ENCODE results near the gene BBS9. TPM values are rescaled to one million over a fixed set of nuclear protein-coding genes. Genes with fewer than 3 reads are reported as not detected.

Gene BBS9
- total RNA-seq, 1 donor from 2014 or later, result 22.6 TPM

DNA sequence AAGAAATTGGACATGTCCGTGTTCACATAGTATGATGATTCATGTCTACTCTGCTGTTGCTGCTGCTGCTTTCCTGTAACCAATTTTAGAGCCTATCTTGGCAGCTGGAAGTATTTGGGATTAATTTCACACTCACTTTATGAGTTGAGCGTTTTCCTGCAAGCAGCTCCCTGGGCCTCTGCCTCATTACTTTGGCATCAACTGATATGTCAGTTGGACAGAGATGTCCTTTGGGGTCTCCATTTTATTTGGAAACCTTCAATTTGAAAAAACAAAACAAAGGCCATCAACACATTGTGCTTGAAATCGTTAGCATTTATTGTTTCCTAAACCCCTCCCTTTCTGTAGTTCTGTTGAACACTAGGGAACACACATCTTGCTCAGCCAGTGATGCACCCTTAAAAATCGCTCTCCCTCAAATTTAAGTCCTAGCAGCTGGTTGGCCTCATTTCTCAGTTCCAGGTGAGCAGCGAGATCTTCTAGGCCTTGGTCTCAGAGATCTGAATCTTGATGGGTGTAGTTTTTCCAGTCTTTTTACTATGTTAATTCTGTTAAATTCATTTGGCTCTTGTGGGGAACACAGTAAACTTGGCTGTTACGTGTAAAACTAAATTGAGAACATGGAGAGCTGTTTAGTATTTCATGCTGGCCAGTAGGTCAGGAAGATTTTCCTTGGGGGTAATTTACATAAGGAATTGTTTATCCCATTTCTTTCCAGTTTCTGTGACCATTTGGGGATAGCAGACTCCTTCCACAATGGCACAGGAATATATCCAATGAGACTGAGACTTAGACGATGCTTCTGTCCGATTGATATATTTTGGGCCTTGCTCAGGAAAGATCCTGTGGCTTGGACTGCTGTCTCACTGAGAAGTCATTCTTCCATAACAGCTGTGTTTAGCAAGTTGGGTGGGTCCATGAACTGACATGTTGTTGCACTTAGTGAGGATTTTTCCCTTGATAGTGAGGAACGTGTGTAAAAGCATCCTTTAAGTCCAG is 371.6 kb downstream of the BBS9 start:
- H3K27ac Mint-ChIP-seq (ENCODE audit: unreplicated experiment), result no peak overlapping the region
- peaks cover 3% of the 10 kb centered on the region for H3K36me3 Mint-ChIP-seq (ENCODE audit: unreplicated experiment)
- no peak for DNase-seq (ENCODE audit: extremely low spot score, unreplicated experiment)
- H3K4me1 Mint-ChIP-seq (ENCODE audit: unreplicated experiment), result no peaks in the 10 kb centered on the region
- H3K4me3 Mint-ChIP-seq (ENCODE audit: unreplicated experiment), result no peak overlapping the region
- H3K9me3 Mint-ChIP-seq (ENCODE audit: unreplicated experiment), result no peaks in the 10 kb centered on the region
- no peak for TF ChIP-seq CTCF (IDR thresholded peaks at IDR 0.05)
- no peaks in the 10 kb centered on the region for H3K27me3 Mint-ChIP-seq (ENCODE audit: unreplicated experiment)

- Mint-ChIP-seq H3K4me3 (ENCODE audit: unreplicated experiment) (no peak overlapping the region), H3K27me3 (ENCODE audit: unreplicated experiment) (no peaks in the 10 kb centered on the region), H3K9me3 (ENCODE audit: unreplicated experiment) (no peaks in the 10 kb centered on the region), H3K36me3 (ENCODE audit: unreplicated experiment) (peaks cover 5% of the 10 kb centered on the region), H3K4me1 (ENCODE audit: unreplicated experiment) (no peaks in the 10 kb centered on the region), H3K27ac (ENCODE audit: unreplicated experiment) (no peak overlapping the region)
- no peak for DNase-seq (ENCODE audit: extremely low spot score, unreplicated experiment)
- TF ChIP-seq CTCF (IDR thresholded peaks at IDR 0.05), result no peak
Measured at GRCh38 chr7:33503014-33503413, 373.6 kb downstream of the BBS9 start.

- TF ChIP-seq CTCF (IDR thresholded peaks at IDR 0.05), result no peak
- H3K27me3 Mint-ChIP-seq (ENCODE audit: unreplicated experiment), result no peaks in the 10 kb centered on the region
- H3K27ac Mint-ChIP-seq (ENCODE audit: unreplicated experiment), result no peak overlapping the region
- H3K9me3 Mint-ChIP-seq (ENCODE audit: unreplicated experiment), result no peaks in the 10 kb centered on the region
- DNase-seq (ENCODE audit: extremely low spot score, unreplicated experiment), result no peak
- no peak overlapping the region for H3K4me3 Mint-ChIP-seq (ENCODE audit: unreplicated experiment)
- no peaks in the 10 kb centered on the region for H3K4me1 Mint-ChIP-seq (ENCODE audit: unreplicated experiment)
- H3K36me3 Mint-ChIP-seq (ENCODE audit: unreplicated experiment), result peaks cover 10% of the 10 kb centered on the region
Measured at GRCh38 chr7:33503736-33504135, 374.4 kb downstream of the BBS9 start.

- no peak for TF ChIP-seq CTCF (IDR thresholded peaks at IDR 0.05)
- Mint-ChIP-seq H3K4me3 (ENCODE audit: unreplicated experiment) (no peak overlapping the region), H3K27ac (ENCODE audit: unreplicated experiment) (no peak overlapping the region), H3K4me1 (ENCODE audit: unreplicated experiment) (peaks cover 3% of the 10 kb centered on the region), H3K9me3 (ENCODE audit: unreplicated experiment) (no peaks in the 10 kb centered on the region), H3K36me3 (ENCODE audit: unreplicated experiment) (peaks cover 10% of the 10 kb centered on the region), H3K27me3 (ENCODE audit: unreplicated experiment) (no peaks in the 10 kb centered on the region)
- no peak for DNase-seq (ENCODE audit: extremely low spot score, unreplicated experiment)
Measured at GRCh38 chr7:33504266-33504665, 374.9 kb downstream of the BBS9 start.

- no peak for DNase-seq (ENCODE audit: extremely low spot score, unreplicated experiment)
- H3K27ac Mint-ChIP-seq (ENCODE audit: unreplicated experiment), result no peak overlapping the region
- H3K4me1 Mint-ChIP-seq (ENCODE audit: unreplicated experiment), result peaks cover 7% of the 10 kb centered on the region
- peaks cover 10% of the 10 kb centered on the region for H3K36me3 Mint-ChIP-seq (ENCODE audit: unreplicated experiment)
- H3K4me3 Mint-ChIP-seq (ENCODE audit: unreplicated experiment), result no peak overlapping the region
- TF ChIP-seq CTCF (IDR thresholded peaks at IDR 0.05), result no peak
- no peaks in the 10 kb centered on the region for H3K27me3 Mint-ChIP-seq (ENCODE audit: unreplicated experiment)
- no peaks in the 10 kb centered on the region for H3K9me3 Mint-ChIP-seq (ENCODE audit: unreplicated experiment)
Measured at GRCh38 chr7:33509206-33509605, 379.8 kb downstream of the BBS9 start.
